Measurements from ENCODE around the gene TICRR.

DNA sequence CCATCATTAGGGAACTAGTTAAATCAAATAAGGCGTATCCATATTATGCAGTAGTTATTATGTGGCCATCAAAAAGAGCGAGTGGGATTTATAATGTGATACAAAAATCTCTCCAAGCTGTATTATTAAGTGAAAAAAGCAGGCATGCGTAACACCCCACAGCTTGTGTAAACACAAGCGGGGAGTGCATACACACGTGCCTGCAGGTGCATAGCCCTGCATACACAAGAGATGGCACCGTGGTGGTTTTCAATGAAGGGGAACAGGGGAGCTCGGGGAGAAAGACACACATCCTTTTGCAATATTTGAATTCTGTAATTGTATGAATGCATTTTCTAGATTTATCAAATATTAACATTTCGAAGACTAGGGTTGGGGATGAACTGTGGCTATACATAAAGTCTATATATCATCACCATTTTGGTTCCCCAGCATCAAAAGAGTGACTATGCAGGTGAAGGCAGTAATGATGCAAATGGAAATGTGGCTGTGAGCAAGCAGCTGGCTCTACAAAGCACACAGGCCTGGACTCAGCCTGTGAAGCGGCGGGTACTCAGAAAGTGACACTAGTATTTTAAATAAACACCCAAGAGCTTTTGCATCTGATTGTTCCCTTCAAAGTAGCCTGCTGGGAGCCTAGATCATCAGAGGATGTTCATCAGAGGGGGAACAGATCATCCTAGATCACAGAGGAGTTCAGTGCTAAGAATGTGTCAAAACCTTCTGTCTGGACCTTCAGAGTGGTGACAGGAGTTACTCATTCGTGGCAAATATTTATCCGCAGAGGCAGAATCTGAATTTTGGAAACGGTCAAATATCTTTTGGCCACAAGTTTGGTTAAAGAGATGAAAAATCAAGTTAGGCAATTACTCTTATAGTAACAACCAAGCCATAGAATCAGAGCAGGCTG is 89.4 kb downstream of the TICRR start:
- TF ChIP-seq, protein P1, sequence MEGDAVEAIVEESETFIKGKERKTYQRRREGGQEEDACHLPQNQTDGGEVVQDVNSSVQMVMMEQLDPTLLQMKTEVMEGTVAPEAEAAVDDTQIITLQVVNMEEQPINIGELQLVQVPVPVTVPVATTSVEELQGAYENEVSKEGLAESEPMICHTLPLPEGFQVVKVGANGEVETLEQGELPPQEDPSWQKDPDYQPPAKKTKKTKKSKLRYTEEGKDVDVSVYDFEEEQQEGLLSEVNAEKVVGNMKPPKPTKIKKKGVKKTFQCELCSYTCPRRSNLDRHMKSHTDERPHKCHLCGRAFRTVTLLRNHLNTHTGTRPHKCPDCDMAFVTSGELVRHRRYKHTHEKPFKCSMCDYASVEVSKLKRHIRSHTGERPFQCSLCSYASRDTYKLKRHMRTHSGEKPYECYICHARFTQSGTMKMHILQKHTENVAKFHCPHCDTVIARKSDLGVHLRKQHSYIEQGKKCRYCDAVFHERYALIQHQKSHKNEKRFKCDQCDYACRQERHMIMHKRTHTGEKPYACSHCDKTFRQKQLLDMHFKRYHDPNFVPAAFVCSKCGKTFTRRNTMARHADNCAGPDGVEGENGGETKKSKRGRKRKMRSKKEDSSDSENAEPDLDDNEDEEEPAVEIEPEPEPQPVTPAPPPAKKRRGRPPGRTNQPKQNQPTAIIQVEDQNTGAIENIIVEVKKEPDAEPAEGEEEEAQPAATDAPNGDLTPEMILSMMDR (IDR thresholded peaks at IDR 0.05; ENCODE audit: low read length), result no peak
- TF ChIP-seq EZH2 (optimal IDR thresholded peaks at IDR 0.05; ENCODE audit: low read depth, low read length), result no peak
